Suprapubic skin (tissue), 4 donors: Measurements from ENCODE around the gene PRKAG2. TPM values are rescaled to one million over a fixed set of nuclear protein-coding genes. Genes with fewer than 3 reads are reported as not detected.

Source experiments
- DNase-seq, 2 donors: peaks; one replicate each; pipeline ENCODE4 v3.0.0-alpha.2; 2019; ENCODE audit warnings: low spot score in 2 of 2
- H3K27ac ChIP-seq: fragments of 200-600 bp; sonication (generic); one replicate; pipeline ENCODE4 v1.5.1; 2019
- H3K27me3 ChIP-seq: fragments of 200-600 bp; sonication (generic); one replicate; pipeline ENCODE4 v1.5.1; 2019
- H3K36me3 ChIP-seq: fragments of 200-600 bp; sonication (generic); one replicate; pipeline ENCODE4 v1.5.1; 2019
- H3K4me1 ChIP-seq: fragments of 200-600 bp; sonication (generic); one replicate; pipeline ENCODE4 v1.5.1; 2019
- H3K4me3 ChIP-seq: fragments of 200-600 bp; sonication (generic); one replicate; pipeline ENCODE4 v1.5.1; 2019; ENCODE audit warnings: mild to moderate bottlenecking
- H3K9me3 ChIP-seq: fragments of 200-600 bp; sonication (generic); one replicate; pipeline ENCODE4 v1.5.1; 2019
- EP300 ChIP-seq: sonication (generic); formaldehyde crosslinking; IDR thresholded peaks from one replicate; pipeline ENCODE4 v1.6.1; 2017; ENCODE audit warnings: antibody characterized with exemption
- POLR2A ChIP-seq, 2 donors: fragments of 450-650 bp; IDR thresholded peaks; one replicate each; pipeline ENCODE4 v1.6.1; 2017; ENCODE audit warnings: antibody characterized with exemption in 2 of 2, mild to moderate bottlenecking in 2 of 2, moderate library complexity in 2 of 2
- POLR2AphosphoS5 ChIP-seq, 3 donors: sonication (generic); formaldehyde crosslinking; IDR thresholded peaks; one replicate each; pipeline ENCODE4 v1.6.1; 2017; ENCODE audit warnings: antibody characterized with exemption in 3 of 3
- WGBS: methylation state at CpG from one replicate; pipeline ENCODE4 v1.1.5; 2018; 5-methylcytosine and 5-hydroxymethylcytosine counted together
- total RNA-seq, 4 donors: library from RNA; depleted of rRNA; stranded (reverse); fragments of >200 nt; gene quantifications; one replicate each; pipeline ENCODE4 v1.1.0, GENCODE V29; 2016
- TF ChIP-seq, protein P1 (sequence below), 2 donors: fragments of 200-600 bp in 1 of 2; fragments of 450-650 bp in 1 of 2; sonication (generic) in 1 of 2; IDR thresholded peaks; one replicate each; pipeline ENCODE4 v1.5.1; 2016 to 2019; ENCODE audit warnings: antibody characterized with exemption in 2 of 2, mild to moderate bottlenecking in 1 of 2, moderate library complexity in 1 of 2

The PRKAG2 gene
- total RNA-seq, 4 donors from 2014 or later: 16.5 to 40.0 (median 17.3) TPM

DNA sequence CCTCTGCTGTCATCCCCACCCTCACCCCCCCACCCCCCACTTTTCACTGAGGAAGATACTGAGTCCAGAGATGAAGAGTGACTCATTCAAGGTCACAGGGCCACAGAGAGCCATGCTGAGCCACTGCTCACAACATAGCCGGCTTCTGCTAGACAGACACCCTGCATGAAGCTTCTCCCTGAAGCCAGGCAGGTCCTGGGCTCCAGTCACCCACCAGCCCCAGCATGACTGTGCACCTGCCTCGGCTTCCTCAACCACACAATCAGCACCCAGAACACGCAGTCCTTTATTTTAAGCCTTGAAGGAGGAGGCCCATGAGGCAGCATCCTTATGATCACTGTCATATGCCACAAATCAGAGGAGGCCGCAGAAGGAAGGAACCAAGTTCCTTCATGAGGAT is 19.2 kb upstream of the PRKAG2 start:
- Histone ChIP-seq H3K27ac (peak overlapping the region; percentile 70), H3K9me3 (no peaks in the 10 kb centered on the region), H3K4me1 (peaks cover 25% of the 10 kb centered on the region), H3K4me3 (no peak overlapping the region), H3K36me3 (no peaks in the 10 kb centered on the region), H3K27me3 (peaks cover 19% of the 10 kb centered on the region)
- 86% methylated on average over 4 of the region's 4 CpGs for WGBS
- no peak for DNase-seq
- TF ChIP-seq, protein P1, sequence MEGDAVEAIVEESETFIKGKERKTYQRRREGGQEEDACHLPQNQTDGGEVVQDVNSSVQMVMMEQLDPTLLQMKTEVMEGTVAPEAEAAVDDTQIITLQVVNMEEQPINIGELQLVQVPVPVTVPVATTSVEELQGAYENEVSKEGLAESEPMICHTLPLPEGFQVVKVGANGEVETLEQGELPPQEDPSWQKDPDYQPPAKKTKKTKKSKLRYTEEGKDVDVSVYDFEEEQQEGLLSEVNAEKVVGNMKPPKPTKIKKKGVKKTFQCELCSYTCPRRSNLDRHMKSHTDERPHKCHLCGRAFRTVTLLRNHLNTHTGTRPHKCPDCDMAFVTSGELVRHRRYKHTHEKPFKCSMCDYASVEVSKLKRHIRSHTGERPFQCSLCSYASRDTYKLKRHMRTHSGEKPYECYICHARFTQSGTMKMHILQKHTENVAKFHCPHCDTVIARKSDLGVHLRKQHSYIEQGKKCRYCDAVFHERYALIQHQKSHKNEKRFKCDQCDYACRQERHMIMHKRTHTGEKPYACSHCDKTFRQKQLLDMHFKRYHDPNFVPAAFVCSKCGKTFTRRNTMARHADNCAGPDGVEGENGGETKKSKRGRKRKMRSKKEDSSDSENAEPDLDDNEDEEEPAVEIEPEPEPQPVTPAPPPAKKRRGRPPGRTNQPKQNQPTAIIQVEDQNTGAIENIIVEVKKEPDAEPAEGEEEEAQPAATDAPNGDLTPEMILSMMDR (IDR thresholded peaks at IDR 0.05): no peak
- TF ChIP-seq POLR2A (IDR thresholded peaks at IDR 0.05) (no peak), EP300 (no peak), POLR2AphosphoS5 (IDR thresholded peaks at IDR 0.05) (no peak)

DNA sequence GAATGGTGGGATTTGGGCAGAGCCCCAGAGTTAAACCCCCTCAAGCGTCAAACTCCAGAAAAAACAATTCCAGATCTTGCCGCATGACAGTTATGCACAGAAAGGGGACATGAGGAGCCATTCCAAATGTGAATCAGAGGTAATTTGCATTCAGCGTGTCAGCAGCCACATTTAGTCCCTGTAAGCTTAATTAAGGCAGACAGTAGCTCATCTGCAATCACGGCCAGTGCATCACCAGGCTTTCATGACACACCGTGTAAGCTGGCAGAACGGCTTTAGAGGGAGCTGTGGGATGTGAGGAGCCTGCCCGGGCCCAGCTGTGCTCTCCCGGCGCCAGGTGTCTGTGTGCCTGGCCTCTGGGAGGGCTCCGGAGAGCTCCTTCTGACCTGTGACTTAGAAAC is 18.7 kb upstream of the PRKAG2 start:
- no peaks in the 10 kb centered on the region for H3K36me3 ChIP-seq
- H3K9me3 ChIP-seq: no peaks in the 10 kb centered on the region
- peak overlapping the region; percentile 70 for H3K27ac ChIP-seq
- TF ChIP-seq POLR2A (IDR thresholded peaks at IDR 0.05) (no peak), EP300 (no peak), POLR2AphosphoS5 (IDR thresholded peaks at IDR 0.05) (no peak)
- TF ChIP-seq, protein P1 (IDR thresholded peaks at IDR 0.05): no peak
- DNase-seq: no peak
- H3K27me3 ChIP-seq: peaks cover 19% of the 10 kb centered on the region
- H3K4me1 ChIP-seq: peaks cover 25% of the 10 kb centered on the region
- H3K4me3 ChIP-seq: no peak overlapping the region
- WGBS: 69% methylated on average over 5 of the region's 10 CpGs

GRCh38 chr7:151895008-151895630 is 18.2 kb upstream of the PRKAG2 start:
- peak in 1 of 2 donors; percentile 59 for DNase-seq
- H3K9me3 ChIP-seq: no peaks in the 10 kb centered on the region
- TF ChIP-seq EP300: no peak
- TF ChIP-seq, protein P1 (IDR thresholded peaks at IDR 0.05): no peak
- TF ChIP-seq POLR2A (IDR thresholded peaks at IDR 0.05): no peak
- TF ChIP-seq POLR2AphosphoS5 (IDR thresholded peaks at IDR 0.05): no peak
- H3K36me3 ChIP-seq: no peaks in the 10 kb centered on the region
- 58% methylated on average over 21 of the region's 21 CpGs for WGBS
- peaks cover 19% of the 10 kb centered on the region for H3K27me3 ChIP-seq
- peaks cover 23% of the 10 kb centered on the region for H3K4me1 ChIP-seq
- H3K27ac ChIP-seq: peak overlapping the region; percentile 70
- H3K4me3 ChIP-seq: no peak overlapping the region

- no peaks in the 10 kb centered on the region for H3K9me3 ChIP-seq
- WGBS: 54% methylated on average over 39 of the region's 40 CpGs
- no peaks in the 10 kb centered on the region for H3K36me3 ChIP-seq
- TF ChIP-seq, protein P1 (IDR thresholded peaks at IDR 0.05): no peak
- TF ChIP-seq POLR2AphosphoS5 (IDR thresholded peaks at IDR 0.05) (no peak), EP300 (no peak), POLR2A (IDR thresholded peaks at IDR 0.05) (no peak)
- peaks cover 23% of the 10 kb centered on the region for H3K4me1 ChIP-seq
- H3K27ac ChIP-seq: no peak overlapping the region
- H3K4me3 ChIP-seq: no peak overlapping the region
- peaks cover 19% of the 10 kb centered on the region for H3K27me3 ChIP-seq
- DNase-seq: peak in 1 of 2 donors; percentile 53
Observed at GRCh38 chr7:151894111-151895007, 17.4 kb upstream of the PRKAG2 start.

DNA sequence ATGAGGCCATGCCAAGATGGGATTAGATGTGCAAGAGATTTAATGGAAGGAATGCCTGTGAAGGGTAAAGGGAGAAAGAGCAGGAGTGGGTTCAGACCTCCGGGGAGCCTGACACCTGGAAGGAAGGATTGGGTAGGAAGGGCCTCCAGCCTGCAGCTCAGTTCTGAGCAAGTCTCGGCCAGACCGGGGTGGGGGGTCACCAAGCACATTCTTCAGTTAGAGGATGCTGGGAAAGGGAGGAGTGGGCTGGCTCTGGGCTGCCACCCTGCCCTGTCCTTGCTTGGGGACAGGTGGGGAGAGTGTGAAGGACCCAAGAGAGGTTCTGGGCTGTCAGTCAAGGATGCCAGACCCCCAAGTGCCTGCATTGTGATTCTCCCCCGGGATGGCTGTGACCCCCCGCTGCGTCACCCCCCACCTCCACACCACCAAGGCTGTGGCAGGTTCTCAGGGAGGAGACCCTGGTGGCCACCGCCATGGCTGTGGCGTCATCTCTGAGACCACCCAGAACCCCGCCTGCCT is 16.5 kb upstream of the PRKAG2 start:
- TF ChIP-seq, protein P1 (IDR thresholded peaks at IDR 0.05): no peak
- TF ChIP-seq POLR2AphosphoS5 (IDR thresholded peaks at IDR 0.05) (no peak), EP300 (no peak), POLR2A (IDR thresholded peaks at IDR 0.05) (no peak)
- no peaks in the 10 kb centered on the region for H3K9me3 ChIP-seq
- no peak overlapping the region for H3K4me3 ChIP-seq
- 80% methylated on average over 8 of the region's 9 CpGs for WGBS
- peaks cover 19% of the 10 kb centered on the region for H3K27me3 ChIP-seq
- DNase-seq: peak in 1 of 2 donors; percentile 48
- peaks cover 23% of the 10 kb centered on the region for H3K4me1 ChIP-seq
- H3K36me3 ChIP-seq: no peaks in the 10 kb centered on the region
- H3K27ac ChIP-seq: no peak overlapping the region
